GM12872 (cell line): ENCODE measurements around the gene ANAPC5.

ENCODE experiments used
- CTCF ChIP-seq: IDR thresholded peaks from 3 replicates; pipeline ENCODE4 v1.5.1; 2011; ENCODE audit warnings: low read depth, mild to moderate bottlenecking, low read length, moderate library complexity; ENCODE audit not compliant: insufficient read depth

ANAPC5 gene

GRCh38 chr12:121351820-121352681 lies at the start of gene ANAPC5:
ANAPC5 (minus strand) TSS chr12:121352411; CDS start chr12:121352340, 71 bp downstream.
- no peak for TF ChIP-seq CTCF

GRCh38 chr12:121400332-121401139 lies 48.3 kb upstream of the ANAPC5 start:
- no peak for TF ChIP-seq CTCF

DNA sequence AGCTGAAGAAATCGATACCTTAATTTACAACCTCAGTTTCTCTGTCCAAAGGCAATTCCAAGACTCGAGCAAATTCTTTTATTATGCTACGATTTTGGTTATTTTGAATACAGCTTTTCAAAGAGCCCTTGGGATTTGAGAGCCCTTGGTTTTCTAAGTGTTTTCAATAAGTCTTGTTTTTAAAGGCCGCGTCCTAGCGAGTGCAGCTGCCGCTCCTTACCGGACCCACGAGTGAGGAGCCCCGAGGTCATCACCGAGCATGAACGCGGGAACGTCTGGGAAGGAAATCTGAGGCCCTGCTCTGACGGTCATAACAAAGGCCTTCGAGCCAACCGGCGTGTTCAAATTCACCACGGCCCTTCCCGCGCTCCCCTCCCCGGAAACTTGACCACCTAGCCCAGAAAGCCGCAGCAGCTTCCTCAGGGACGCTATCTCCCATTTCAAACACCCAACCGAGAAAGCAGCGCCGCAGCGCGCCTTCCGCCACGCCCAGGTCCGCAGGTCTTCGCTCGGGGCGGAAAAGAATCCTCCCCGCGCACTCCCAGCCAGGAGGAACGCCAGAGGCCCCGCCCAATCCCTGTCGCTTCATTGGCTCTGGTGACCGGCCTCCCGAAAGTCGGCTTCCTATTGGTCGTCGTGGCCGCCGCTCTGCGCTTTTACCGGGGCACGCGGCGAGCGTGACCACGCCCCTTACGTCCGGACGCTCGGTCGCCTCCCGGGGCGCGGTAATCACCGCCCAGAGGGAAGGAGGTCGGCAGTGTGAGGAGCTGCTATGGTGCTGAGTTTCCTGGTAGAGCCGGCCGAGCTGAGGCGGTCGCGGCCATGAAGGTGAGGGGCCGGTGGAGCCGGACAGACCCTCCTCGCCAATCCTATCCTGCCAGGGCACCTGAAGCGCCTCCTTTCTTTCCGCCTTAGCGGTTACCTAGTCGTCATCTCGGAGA lies 47.5 kb upstream of the ANAPC5 start, which contains the start of gene RNF34:
RNF34 (plus strand) TSS at position 728 of the 941 bp plus-strand sequence; CDS start at position 823, 95 bp downstream.
- no peak for TF ChIP-seq CTCF

DNA sequence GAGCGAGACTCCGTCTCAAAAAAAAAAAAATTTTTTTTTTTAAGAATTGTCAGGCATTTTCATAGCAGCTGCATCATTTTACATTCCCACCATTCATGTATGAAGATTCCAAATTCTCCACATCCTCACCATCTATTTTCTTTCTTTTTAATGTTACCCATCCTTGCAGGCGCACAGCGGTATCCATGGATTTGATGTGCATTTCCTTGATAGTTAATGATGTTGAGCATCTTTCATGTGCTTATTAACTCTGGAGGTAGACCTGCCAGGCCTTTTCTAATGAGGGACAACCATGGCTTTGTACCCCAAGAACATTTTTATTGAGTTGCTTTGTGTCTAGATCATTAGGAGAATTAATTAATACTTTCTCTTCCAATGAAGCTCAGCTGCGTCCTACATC lies 46.1 kb upstream of the ANAPC5 start:
- TF ChIP-seq CTCF = no peak

- TF ChIP-seq CTCF = no peak
Observed at GRCh38 chr12:121397521-121397920, 45.3 kb upstream of the ANAPC5 start.

DNA sequence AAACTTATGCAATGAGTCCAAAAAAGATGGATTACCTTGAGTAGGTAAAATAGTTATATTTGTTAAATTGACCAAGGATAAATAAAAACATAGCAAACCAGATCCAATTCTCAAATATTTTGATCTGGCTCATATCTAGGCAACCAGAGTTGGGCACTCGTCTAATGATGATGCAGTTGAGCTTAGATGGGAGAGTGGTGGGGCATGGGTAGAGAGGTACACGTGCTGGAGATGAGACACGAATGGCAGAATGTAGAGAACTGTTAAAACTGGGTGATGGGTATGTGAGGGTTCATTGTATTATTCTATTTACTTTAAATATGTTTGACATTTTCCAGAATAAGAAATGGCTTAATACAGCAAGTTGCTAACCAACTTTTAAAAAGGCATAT lies 40.1 kb upstream of the ANAPC5 start:
- TF ChIP-seq CTCF = no peak
